Liver (tissue), 9 donors: Measurements from ENCODE around the gene CDH22. TPM values are rescaled to one million over a fixed set of nuclear protein-coding genes. Genes with fewer than 3 reads are reported as not detected.
A peak's percentile ranks its signal among the peaks of the same experiment; 100 is the strongest.

ENCODE experiments used
- DNase-seq: peaks from one replicate; pipeline ENCODE4 v3.0.0-alpha.2; 2017; ENCODE audit warnings: low spot score
- H3K27ac ChIP-seq, 2 donors: one replicate each; pipeline ENCODE4 v1.7.0; 2013; ENCODE audit warnings: inconsistent platforms in 2 of 2, low read length in 2 of 2, control low read depth in 1 of 2, low read depth in 1 of 2, mild to moderate bottlenecking in 1 of 2
- H3K27me3 ChIP-seq, 4 donors: one replicate each; pipeline versions ENCODE4 v1.6.1 to v1.7.0; 2013; ENCODE audit warnings: low read length in 3 of 4, inconsistent platforms in 1 of 4, mild to moderate bottlenecking in 1 of 4, moderate library complexity in 1 of 4; ENCODE audit not compliant: control insufficient read depth in 4 of 4, insufficient read depth in 4 of 4
- H3K36me3 ChIP-seq, 4 donors: one replicate each; pipeline versions ENCODE4 v1.6.1 to v1.7.0; 2013; ENCODE audit warnings: low read length in 3 of 4, mild to moderate bottlenecking in 3 of 4, low read depth in 1 of 4, moderate library complexity in 1 of 4; ENCODE audit not compliant: control insufficient read depth in 4 of 4, insufficient read depth in 3 of 4
- H3K4me1 ChIP-seq, 4 donors: one replicate each; pipeline versions ENCODE4 v1.6.1 to v1.7.0; 2013; ENCODE audit warnings: low read length in 3 of 4, mild to moderate bottlenecking in 3 of 4, moderate library complexity in 1 of 4; ENCODE audit not compliant: control insufficient read depth in 4 of 4, insufficient read depth in 4 of 4
- H3K4me3 ChIP-seq, 3 donors: one replicate each; pipeline versions ENCODE4 v1.6.1 to v1.7.0; 2013; ENCODE audit warnings: low read length in 3 of 3, control low read depth in 1 of 3, low read depth in 1 of 3, mild to moderate bottlenecking in 1 of 3
- H3K9ac ChIP-seq, 2 donors: one replicate each; pipeline ENCODE4 v1.7.0; 2013; ENCODE audit warnings: low read length in 2 of 2, mild to moderate bottlenecking in 2 of 2, moderate library complexity in 2 of 2, control low read depth in 1 of 2, low read depth in 1 of 2
- H3K9me3 ChIP-seq, 4 donors: one replicate each; pipeline versions ENCODE4 v1.6.1 to v1.7.0; 2013; ENCODE audit warnings: low read length in 3 of 4; ENCODE audit not compliant: control insufficient read depth in 4 of 4
- ATF3 ChIP-seq: IDR thresholded peaks from 2 replicates; pipeline ENCODE4 v1.6.1; 2016; ENCODE audit warnings: antibody characterized with exemption
- CTCF ChIP-seq: fragments of 150-350 bp; IDR thresholded peaks from 2 replicates; pipeline ENCODE4 v1.5.1; 2017; ENCODE audit warnings: improper control_type of control experiment, low read depth, low read length; ENCODE audit not compliant: missing input control
- EGR1 ChIP-seq, 2 donors: IDR thresholded peaks; 2 replicates each; pipeline ENCODE4 v1.6.1; 2016 to 2018; ENCODE audit warnings: antibody characterized with exemption in 2 of 2, low read depth in 2 of 2
- FOXA1 ChIP-seq: IDR thresholded peaks from 2 replicates; pipeline ENCODE4 v1.6.1; 2016; ENCODE audit warnings: antibody characterized with exemption
- FOXA2 ChIP-seq: IDR thresholded peaks from 2 replicates; pipeline ENCODE4 v1.6.1; 2016; ENCODE audit warnings: antibody characterized with exemption
- GABPA ChIP-seq, 2 donors: IDR thresholded peaks in 1 of 2; conservative IDR thresholded peaks in 1 of 2; 2 replicates each; pipeline ENCODE4 v1.6.1; 2016; ENCODE audit warnings: antibody characterized with exemption in 2 of 2, mild to moderate bottlenecking in 1 of 2, moderate library complexity in 1 of 2
- HNF4A ChIP-seq, 2 donors: conservative IDR thresholded peaks; 2 replicates each; pipeline ENCODE4 v1.6.1; 2016; ENCODE audit warnings: antibody characterized with exemption in 2 of 2, mild to moderate bottlenecking in 2 of 2
- HNF4G ChIP-seq: IDR thresholded peaks from 2 replicates; pipeline ENCODE4 v1.6.1; 2016; ENCODE audit warnings: antibody characterized with exemption
- JUND ChIP-seq, 2 donors: IDR thresholded peaks; 2 replicates each; pipeline ENCODE4 v1.6.1; 2016; ENCODE audit warnings: antibody characterized with exemption in 2 of 2
- MAX ChIP-seq: IDR thresholded peaks from 2 replicates; pipeline ENCODE4 v1.6.1; 2016; ENCODE audit warnings: antibody characterized with exemption
- NR2F2 ChIP-seq: IDR thresholded peaks from 2 replicates; pipeline ENCODE4 v1.6.1; 2016; ENCODE audit warnings: antibody characterized with exemption
- RAD21 ChIP-seq, 2 donors: IDR thresholded peaks; 2 replicates each; pipeline ENCODE4 v1.6.1; 2016; ENCODE audit warnings: antibody characterized with exemption in 2 of 2, mild to moderate bottlenecking in 2 of 2
- REST ChIP-seq: IDR thresholded peaks from 2 replicates; pipeline ENCODE4 v1.6.1; 2016; ENCODE audit warnings: antibody characterized with exemption, mild to moderate bottlenecking
- RXRA ChIP-seq, 2 donors: IDR thresholded peaks; 2 replicates each; pipeline ENCODE4 v1.6.1; 2017 to 2018; ENCODE audit warnings: antibody characterized with exemption in 2 of 2, mild to moderate bottlenecking in 1 of 2
- SP1 ChIP-seq: IDR thresholded peaks from 2 replicates; pipeline ENCODE4 v1.6.1; 2018; ENCODE audit warnings: antibody characterized with exemption, mild to moderate bottlenecking
- TAF1 ChIP-seq: conservative IDR thresholded peaks from 2 replicates; pipeline ENCODE4 v1.6.1; 2016; ENCODE audit warnings: antibody characterized with exemption, mild to moderate bottlenecking
- YY1 ChIP-seq: IDR thresholded peaks from 2 replicates; pipeline ENCODE4 v1.6.1; 2016; ENCODE audit warnings: antibody characterized with exemption, mild to moderate bottlenecking
- ZBTB33 ChIP-seq: IDR thresholded peaks from 2 replicates; pipeline ENCODE4 v1.6.1; 2016; ENCODE audit warnings: antibody characterized with exemption
- WGBS: extraction: QIAGEN DNeasy Blood & Tissue Kit; methylation state at CpG from one replicate; pipeline ENCODE4 v1.1.7; 2013; 5-methylcytosine and 5-hydroxymethylcytosine counted together
- polyA plus RNA-seq, 2 donors: library from polyadenylated mRNA; stranded (reverse) in 1 of 2; unstranded in 1 of 2; fragments of 200-250 nt in 1 of 2; fragments of >200 nt in 1 of 2; fragmentation: Nextera tagmentation in 1 of 2; extraction: Ambion mirVana in 1 of 2; gene quantifications; one replicate each; pipeline versions ENCODE4 v1.2.1 to v1.2.3, GENCODE V29; 2013 to 2015
- total RNA-seq, 2 donors: library from RNA; depleted of rRNA; stranded (reverse); fragments of >200 nt; gene quantifications; one replicate each; pipeline ENCODE4 v1.2.3, GENCODE V29; 2014
- donor health status: healthy.
- donor health status: healthy.
- donor health status: healthy.
- donor health status: healthy.
- donor health status: healthy.

The CDH22 gene
- total and polyA plus RNA-seq, 4 donors = 0.02 TPM; not detected in 3

- DNase-seq = no peak
- TF ChIP-seq ATF3 (no peak), ZBTB33 (no peak), SP1 (peak; percentile 44), CTCF (no peak), REST (no peak), RAD21 (IDR thresholded peaks at IDR 0.05) (no peak), HNF4A (conservative IDR thresholded peaks at IDR 0.05) (peak; percentile 59 to 75), RXRA (IDR thresholded peaks at IDR 0.05) (peak; percentile 63 to 85), HNF4G (no peak), FOXA1 (no peak), GABPA (IDR thresholded peaks at IDR 0.05 in 1 of 2, conservative IDR thresholded peaks at IDR 0.05 in 1 of 2) (peak in 1 of 2 donors; percentile 78), JUND (IDR thresholded peaks at IDR 0.05) (peak; percentile 12 to 39), MAX (peak; percentile 69), TAF1 (no peak), EGR1 (IDR thresholded peaks at IDR 0.05; ENCODE audit: low read depth in 2 of 2) (peak in 1 of 2 donors; percentile 35), FOXA2 (no peak), NR2F2 (no peak), YY1 (peak; percentile 48)
- H3K27me3 ChIP-seq = no peaks in the 10 kb centered on the region
Observed at GRCh38 chr20:46260480-46260879, 47.8 kb downstream of the CDH22 start.

More at GRCh38 chr20:46260480-46260879, 47.8 kb downstream of the CDH22 start:
- WGBS = 40% methylated on average over 3 of the region's 3 CpGs
- H3K36me3 ChIP-seq = no peaks in the 10 kb centered on the region
- no peak overlapping the region for H3K9ac ChIP-seq
- H3K4me3 ChIP-seq = no peak overlapping the region
- H3K27ac ChIP-seq = no peak overlapping the region
- H3K4me1 ChIP-seq = peaks cover 0 to 5% (median under 1%) of the 10 kb centered on the region in 4 donors
- no peaks in the 10 kb centered on the region for H3K9me3 ChIP-seq
